Fibroblast of lung (primary cell): Measurements from ENCODE around the gene FYN.

Experiments
- CTCF ChIP-seq, 2 donors: IDR thresholded peaks in 1 of 2; conservative IDR thresholded peaks in 1 of 2; 1 replicate in 1 of 2; 2 replicates in 1 of 2; pipeline ENCODE4 v1.5.1; 2011 to 2012; ENCODE audit warnings: low read length in 2 of 2, control low read depth in 1 of 2, inconsistent platforms in 1 of 2, low read depth in 1 of 2, mild to moderate bottlenecking in 1 of 2
- EZH2 ChIP-seq: IDR thresholded peaks from 2 replicates; pipeline ENCODE4 v1.5.1; 2012; ENCODE audit warnings: low read length, control low read depth, mild to moderate bottlenecking; ENCODE audit errors: missing control alignments

- TF ChIP-seq CTCF (conservative IDR thresholded peaks at IDR 0.05 in 1 of 2, IDR thresholded peaks at IDR 0.05 in 1 of 2; ENCODE audit: low read depth in 1 of 2, low read length in 2 of 2): no peak
- TF ChIP-seq EZH2: no peak
These were observed 11.8 kb downstream of the FYN start for GRCh38 chr6:111861431-111861885.
